Activated B cell treated with CpG ODN at 0.5 μM for 24 hours (primary cell): Measurements from ENCODE around the gene NPHP1. TPM values are rescaled to one million over a fixed set of nuclear protein-coding genes. Genes with fewer than 3 reads are reported as not detected.

Source experiments
- ATAC-seq: fragments of 200-7000 bp; cut with Tn5 transposase; one replicate; pipeline ENCODE4 v1.10.0; 2021; ENCODE audit warnings: low read depth, mild to moderate bottlenecking, moderate library complexity
- CTCF ChIA-PET: fragments of 350-600 bp; sonication (Branson Sonifier 250); formaldehyde crosslinking; loops from one replicate; lab custom pipeline; 2021; ENCODE audit warnings: antibody characterized with exemption; lab: Charles Lee
- POLR2A ChIA-PET: fragments of 350-600 bp; sonication (Branson Sonifier 250); formaldehyde crosslinking; loops from one replicate; lab custom pipeline; 2021; ENCODE audit warnings: antibody characterized with exemption; lab: Charles Lee
- DNase-seq: peaks from one replicate; pipeline ENCODE4 v3.0.0; 2022
- H3K27ac Mint-ChIP-seq: one replicate; pipeline ENCODE4 v1.8.0; 2020; ENCODE audit warnings: mixed read lengths
- H3K27me3 Mint-ChIP-seq: one replicate; pipeline ENCODE4 v1.8.0; 2021; ENCODE audit warnings: mixed read lengths
- H3K36me3 Mint-ChIP-seq: one replicate; pipeline ENCODE4 v1.8.0; 2021; ENCODE audit warnings: low read depth, mixed read lengths
- H3K4me1 Mint-ChIP-seq: one replicate; pipeline ENCODE4 v1.8.0; 2021; ENCODE audit warnings: mixed read lengths
- H3K4me3 Mint-ChIP-seq: one replicate; pipeline ENCODE4 v1.8.0; 2020; ENCODE audit warnings: mild to moderate bottlenecking, mixed read lengths
- H3K9me3 Mint-ChIP-seq: one replicate; pipeline ENCODE4 v1.8.0; 2020; ENCODE audit warnings: mixed read lengths
- CTCF ChIP-seq: fragments of 200-600 bp; IDR thresholded peaks from one replicate; pipeline ENCODE4 v1.8.0; 2022; ENCODE audit warnings: antibody characterized with exemption, mild to moderate bottlenecking
- intact Hi-C: fragments of 100-400 bp; cut with micrococcal nuclease; formaldehyde crosslinking; loops from one replicate; pipeline ENCODE4 v1.15.1; 2024
- total RNA-seq: library from RNA; stranded (reverse); gene quantifications from 2 replicates; pipeline ENCODE4 v1.2.3, GENCODE V29; 2022

The NPHP1 gene
- total RNA-seq, 1 donor from 2014 or later = 1.6 TPM

- intact Hi-C loops = no loop called here
- Mint-ChIP-seq H3K27ac (no peak overlapping the region), H3K27me3 (peaks cover under 1% of the 10 kb centered on the region), H3K36me3 (peaks cover 2% of the 10 kb centered on the region), H3K4me1 (no peaks in the 10 kb centered on the region), H3K4me3 (no peak overlapping the region), H3K9me3 (no peaks in the 10 kb centered on the region)
- no peak for ATAC-seq
- POLR2A ChIA-PET = no interaction called here
- CTCF ChIA-PET = no interaction called here
- DNase-seq = no peak
- no peak for TF ChIP-seq CTCF
Observed at GRCh38 chr2:110126906-110127305, 77.9 kb downstream of the NPHP1 start.

GRCh38 chr2:110126086-110126773, 78.6 kb downstream of the NPHP1 start:
- POLR2A ChIA-PET = no interaction called here
- Mint-ChIP-seq H3K4me1 (no peaks in the 10 kb centered on the region), H3K27me3 (peaks cover 1% of the 10 kb centered on the region), H3K4me3 (no peak overlapping the region), H3K36me3 (peaks cover 2% of the 10 kb centered on the region), H3K9me3 (no peaks in the 10 kb centered on the region), H3K27ac (no peak overlapping the region)
- intact Hi-C loops = no loop called here
- ATAC-seq (no peak), DNase-seq (no peak)
- no peak for TF ChIP-seq CTCF
- CTCF ChIA-PET = no interaction called here

GRCh38 chr2:110124939-110125691, 79.7 kb downstream of the NPHP1 start:
- CTCF ChIA-PET = no interaction called here
- Mint-ChIP-seq H3K9me3 (no peaks in the 10 kb centered on the region), H3K27ac (no peak overlapping the region), H3K4me3 (no peak overlapping the region), H3K27me3 (peaks cover 6% of the 10 kb centered on the region), H3K4me1 (no peaks in the 10 kb centered on the region), H3K36me3 (peaks cover 2% of the 10 kb centered on the region)
- no peak for DNase-seq
- POLR2A ChIA-PET = no interaction called here
- intact Hi-C loops = no loop called here
- TF ChIP-seq CTCF = no peak
- ATAC-seq = no peak

GRCh38 chr2:110124038-110124825, 80.6 kb downstream of the NPHP1 start:
- CTCF ChIA-PET = no interaction called here
- Mint-ChIP-seq H3K27me3 (peaks cover 6% of the 10 kb centered on the region), H3K4me3 (no peak overlapping the region), H3K9me3 (no peaks in the 10 kb centered on the region), H3K36me3 (no peaks in the 10 kb centered on the region), H3K4me1 (no peaks in the 10 kb centered on the region), H3K27ac (no peak overlapping the region)
- DNase-seq (no peak), ATAC-seq (no peak)
- POLR2A ChIA-PET = no interaction called here
- no peak for TF ChIP-seq CTCF
- intact Hi-C loops = no loop called here

- Mint-ChIP-seq H3K27ac (no peak overlapping the region), H3K9me3 (no peaks in the 10 kb centered on the region), H3K4me3 (no peak overlapping the region), H3K27me3 (peaks cover 22% of the 10 kb centered on the region), H3K36me3 (no peaks in the 10 kb centered on the region), H3K4me1 (no peaks in the 10 kb centered on the region)
- CTCF ChIA-PET = no interaction called here
- no peak for TF ChIP-seq CTCF
- intact Hi-C loops = no loop called here
- POLR2A ChIA-PET = no interaction called here
- DNase-seq = no peak
- no peak for ATAC-seq
Observed at GRCh38 chr2:110121592-110121991, 83.2 kb downstream of the NPHP1 start.
